NCI-H2081 treated with DMSO at 0.1 percent for 48 hours (cell line): ENCODE results near the gene KRABD2.
A peak's percentile ranks its signal among the peaks of the same experiment; 100 is the strongest.
"Not testable (repeated sequence)": the region's sequence is repeated elsewhere in the genome, so short reads cannot be mapped to it uniquely, and the experiment has no call there.

Experiments used
- DNase-seq: peaks from one replicate; lab custom pipeline; 2025; lab: John Stamatoyannopoulos, UW

The KRABD2 gene

DNA sequence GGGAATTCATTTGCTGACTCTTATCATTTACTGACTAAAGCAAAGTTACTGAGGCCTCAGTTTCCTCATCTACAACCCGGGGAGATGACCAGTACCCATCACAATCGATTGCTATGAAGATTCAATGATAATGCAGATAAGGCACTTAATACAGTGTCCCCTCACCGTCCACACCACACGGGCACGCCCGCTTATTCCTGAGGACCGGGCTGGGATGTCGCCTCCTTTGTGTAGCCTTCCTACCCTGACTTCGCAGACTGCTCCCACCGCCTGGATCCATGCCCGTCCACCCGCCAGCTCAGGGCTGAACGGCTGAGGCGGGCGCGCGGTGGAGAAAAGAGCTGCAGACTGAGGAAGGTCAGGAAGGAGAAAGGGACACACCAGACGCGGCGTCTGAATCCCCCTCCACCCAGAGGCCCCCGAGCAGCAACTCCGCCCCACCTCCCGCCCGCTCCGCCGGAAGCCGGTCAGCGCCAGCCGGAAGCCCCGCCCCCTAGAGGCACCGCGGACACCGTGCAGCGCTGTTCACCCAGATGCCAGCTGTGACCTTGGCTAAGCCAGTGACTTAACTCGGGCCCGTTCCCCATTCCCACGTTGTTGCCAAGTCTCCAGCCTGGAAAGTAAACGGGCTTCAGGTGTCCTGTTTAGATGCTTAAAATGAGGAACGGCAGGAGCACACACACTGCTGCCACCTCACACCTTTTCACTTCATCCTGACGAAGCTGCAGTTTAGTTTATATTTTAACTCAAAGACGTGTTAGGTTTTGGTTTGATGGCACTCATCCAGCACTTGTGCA, at the start of gene KRABD2:
Gene KRABD2 (minus strand): TSS at position 434 of the 797 bp plus-strand sequence.
- DNase-seq = peak; percentile 54

DNA sequence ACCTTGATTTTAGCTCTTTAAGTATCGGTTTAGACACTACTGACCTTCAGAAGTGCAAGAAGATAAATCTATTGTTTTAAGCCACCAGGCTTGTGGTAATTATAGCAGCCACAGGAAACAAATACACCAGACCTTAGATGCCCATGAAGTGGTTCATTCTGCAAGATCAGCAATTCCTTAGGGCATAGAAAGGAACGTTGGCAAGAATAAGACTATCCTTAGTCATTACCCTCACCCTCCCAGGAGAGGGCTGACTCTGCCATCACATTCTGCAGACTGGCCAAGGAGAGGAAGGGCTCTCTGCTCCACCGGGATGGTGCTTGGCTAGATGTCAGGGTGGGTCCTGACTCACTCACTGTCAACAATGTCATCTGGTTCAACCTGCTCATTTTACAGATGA, 45.1 kb upstream of the KRABD2 start:
- no peak for DNase-seq

DNA sequence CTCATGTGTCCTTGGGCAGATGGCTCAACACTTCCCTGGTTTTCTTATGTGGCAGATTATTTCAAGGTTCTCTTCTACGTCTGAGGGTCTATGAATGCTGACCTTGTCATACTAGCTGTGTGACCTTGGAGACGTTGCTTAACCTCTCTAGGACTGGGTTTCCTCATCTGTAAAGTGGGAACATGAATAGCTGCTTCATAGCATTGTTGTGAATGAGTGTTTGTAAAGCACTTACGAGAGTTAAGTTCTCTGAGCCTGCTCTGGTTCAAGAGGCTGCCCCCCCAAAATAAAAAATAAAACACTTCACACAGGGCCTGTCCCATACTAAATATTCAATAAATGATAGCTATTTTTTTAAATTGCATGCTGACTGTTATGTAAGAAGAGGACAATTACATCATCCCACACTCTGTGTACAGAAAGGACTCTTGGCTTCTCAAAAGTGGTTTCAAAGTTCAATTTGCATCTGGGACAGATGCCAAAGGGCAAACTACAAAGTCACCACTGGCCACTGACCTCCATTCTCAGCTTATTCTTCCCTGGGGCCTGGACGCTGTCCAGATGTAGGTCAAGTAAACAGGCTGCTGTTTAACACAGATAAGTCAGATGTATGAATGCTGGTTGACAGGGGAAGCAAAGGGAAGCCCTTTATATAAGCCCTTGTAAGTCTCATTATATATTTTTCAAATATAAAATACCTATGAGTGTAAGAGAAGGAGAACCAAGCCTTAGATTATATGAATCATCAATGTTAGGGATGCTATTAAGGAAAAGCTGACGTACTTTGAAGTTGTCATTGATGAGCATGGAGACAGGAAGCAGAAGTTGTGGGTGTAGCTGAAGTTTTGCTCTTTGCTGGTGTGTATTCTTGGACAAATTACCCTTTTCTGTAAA, 43.8 kb upstream of the KRABD2 start:
- DNase-seq = no peak

DNA sequence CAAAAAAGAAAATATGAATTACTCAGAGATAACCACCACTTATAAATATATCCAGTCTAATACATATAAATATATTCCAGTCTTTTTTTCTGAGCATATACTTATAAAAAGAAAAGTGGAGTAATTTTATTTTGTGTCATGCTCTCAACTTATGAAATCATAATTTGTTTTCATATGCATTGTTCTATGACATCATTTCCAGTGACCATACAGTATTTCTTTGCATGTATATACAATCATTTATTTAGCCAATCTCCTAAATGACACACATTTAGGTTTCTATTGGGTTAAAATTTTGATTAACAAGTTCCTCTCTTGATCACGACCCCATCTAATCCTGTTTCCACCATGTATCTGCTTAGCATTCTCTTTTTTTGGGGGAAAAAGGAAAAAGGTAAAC, 42.8 kb upstream of the KRABD2 start:
- no peak for DNase-seq

DNA sequence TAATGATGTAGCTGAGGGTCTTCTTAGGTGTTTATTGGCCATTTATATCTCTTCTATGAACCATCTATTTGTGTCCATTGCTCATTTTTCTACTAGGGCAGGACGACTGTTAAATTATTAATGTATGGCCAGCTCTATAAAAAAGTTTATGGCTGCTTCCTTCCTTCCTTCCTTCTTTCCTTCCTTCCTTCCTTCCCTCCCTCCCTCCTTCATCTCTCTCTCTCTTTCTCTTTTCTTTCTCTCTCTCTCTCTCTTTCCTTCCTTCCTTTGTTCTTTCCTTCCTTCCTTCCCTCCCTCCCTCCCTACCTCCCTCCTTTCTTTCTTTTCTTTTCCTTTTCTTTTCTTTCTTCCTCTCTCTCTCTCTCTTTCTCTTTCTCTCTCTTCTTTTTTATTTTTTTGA, 42.0 kb upstream of the KRABD2 start:
- no peak for DNase-seq

DNA sequence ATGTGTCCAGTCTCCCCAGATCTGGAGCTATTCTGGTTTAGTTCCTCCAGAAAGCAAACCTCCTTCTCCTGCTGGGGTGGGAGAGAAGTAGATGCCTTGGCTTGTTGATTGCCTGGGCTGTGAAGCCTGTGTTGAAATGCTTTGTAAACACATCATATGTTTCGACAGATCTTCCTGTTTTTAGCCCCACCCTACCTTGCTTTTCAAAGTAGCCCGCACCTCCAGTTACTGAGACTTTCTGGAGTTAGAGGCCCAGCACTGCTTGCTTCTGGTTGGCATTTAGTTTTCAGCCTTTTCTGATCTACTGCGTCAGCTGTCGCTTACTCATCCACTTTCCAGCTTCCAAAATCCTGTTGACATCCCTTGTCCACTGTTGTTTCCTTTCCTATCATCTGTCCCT, 41.3 kb upstream of the KRABD2 start:
- no peak for DNase-seq

DNA sequence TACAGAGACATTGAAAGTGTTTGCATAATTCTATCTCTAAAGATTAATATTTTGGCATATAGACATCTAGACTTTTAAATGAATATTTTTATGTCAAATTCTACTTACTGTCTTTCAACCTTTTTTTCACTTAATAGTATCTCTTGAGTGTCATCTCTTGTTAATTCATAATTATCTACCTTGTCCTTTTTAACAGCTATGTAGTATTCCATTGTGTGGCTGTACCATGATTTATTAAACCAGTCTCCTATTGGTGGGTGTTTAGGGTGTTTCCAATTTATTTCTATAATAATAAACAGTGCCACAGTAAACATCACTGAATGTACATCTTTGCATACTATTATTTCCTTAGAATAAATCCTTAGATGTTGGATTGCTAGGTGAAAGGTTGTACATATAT, 37.4 kb upstream of the KRABD2 start:
- DNase-seq = no peak

DNA sequence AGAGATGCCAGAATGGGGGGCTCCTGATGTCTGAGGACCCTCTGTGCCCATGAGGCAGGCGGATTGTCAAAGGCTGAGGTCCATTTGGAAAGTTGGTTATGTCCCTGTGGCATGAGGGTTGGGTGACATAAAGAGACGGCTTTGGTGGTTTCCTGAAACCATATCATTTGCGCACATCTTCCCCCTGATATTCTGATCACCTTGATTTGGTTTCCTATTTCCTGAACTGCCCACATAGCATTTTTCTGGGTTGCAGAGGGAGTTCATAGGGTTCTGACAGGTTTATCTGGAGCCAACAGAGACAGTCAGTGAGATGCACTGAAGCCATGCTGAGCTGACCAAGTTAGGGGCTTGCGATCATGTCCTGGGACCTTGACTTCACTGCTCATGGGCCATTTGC, 36.8 kb upstream of the KRABD2 start:
- DNase-seq = no peak

DNA sequence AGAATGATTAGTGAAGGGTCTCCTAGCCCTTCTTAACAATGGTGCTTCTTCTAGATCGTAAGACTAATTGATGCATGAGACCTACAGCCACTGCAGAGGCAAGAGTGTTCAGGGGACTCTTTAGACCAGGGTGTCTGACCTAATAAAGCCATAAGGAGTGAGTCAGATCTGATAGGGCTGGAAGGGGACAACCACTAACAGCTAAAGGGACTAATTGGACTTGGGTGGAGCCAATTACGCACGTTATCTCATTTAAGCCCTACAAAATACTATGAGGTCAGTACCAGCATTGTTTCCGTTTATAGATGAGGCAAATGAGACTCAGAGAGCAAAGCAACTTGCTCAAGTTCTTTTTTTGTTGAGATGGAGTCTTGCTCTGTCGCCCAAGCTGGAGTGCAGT, 35.6 kb upstream of the KRABD2 start:
- no peak for DNase-seq

DNA sequence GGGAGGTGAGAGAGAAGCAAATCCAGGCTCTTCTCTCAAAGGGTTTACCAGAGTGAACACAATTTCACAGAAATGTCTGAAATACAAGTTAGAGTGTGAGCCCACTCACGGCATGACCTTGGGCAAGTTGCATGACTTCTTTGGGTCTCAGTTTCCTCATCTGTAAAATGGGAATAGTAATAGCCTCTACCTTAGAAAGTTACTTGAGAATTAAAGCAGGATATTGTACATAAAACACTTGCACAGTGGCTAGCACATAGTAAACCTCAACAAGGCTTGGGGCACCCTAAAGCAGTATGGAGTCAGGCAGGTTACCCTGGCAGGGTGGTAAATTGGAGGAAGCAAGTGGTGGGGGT, 34.4 kb upstream of the KRABD2 start:
- no peak for DNase-seq

DNA sequence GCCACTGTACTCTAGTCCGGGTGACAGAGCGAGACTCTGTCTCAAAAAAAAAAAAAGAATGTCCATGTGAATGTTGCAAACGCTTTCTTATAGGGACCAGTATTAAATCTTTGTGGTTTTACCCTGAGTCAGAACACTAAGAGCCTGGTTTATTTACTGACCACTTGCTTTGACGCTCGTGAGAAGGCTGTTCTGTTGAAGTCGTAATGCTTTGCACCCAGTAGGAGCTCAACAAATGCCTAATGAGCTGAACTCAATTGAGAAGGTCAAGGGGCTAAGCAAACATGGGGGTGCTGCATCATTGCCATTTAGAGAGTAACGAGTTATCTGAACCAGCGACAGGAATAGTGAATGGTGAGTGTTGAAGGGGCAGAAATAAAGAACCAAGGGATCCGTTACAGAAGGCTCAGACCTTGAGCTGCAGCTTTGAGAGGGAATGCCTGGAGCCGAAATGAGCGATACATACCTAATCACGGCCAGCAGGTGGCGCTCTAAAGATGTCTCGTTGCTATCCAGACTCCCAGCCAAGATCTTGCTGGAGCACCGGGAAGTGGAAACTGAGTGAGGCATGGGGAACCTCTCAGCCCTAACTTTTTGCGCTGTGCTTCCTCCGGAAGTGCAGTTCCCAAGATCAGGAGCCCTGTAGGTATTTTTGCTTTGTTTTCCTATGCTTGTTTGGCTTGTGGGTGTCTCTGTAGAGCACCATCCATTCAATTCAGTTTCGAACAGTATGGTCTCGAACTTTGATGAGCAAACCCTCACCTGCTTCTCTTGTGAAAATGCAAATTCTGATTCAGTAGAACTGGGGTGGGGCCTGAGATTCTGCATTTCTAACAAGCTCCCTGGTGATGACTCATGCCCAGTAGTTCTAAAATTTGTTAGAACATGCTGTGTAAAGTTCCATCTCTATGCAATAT, 33.7 kb upstream of the KRABD2 start:
- DNase-seq = peak; percentile 38

DNA sequence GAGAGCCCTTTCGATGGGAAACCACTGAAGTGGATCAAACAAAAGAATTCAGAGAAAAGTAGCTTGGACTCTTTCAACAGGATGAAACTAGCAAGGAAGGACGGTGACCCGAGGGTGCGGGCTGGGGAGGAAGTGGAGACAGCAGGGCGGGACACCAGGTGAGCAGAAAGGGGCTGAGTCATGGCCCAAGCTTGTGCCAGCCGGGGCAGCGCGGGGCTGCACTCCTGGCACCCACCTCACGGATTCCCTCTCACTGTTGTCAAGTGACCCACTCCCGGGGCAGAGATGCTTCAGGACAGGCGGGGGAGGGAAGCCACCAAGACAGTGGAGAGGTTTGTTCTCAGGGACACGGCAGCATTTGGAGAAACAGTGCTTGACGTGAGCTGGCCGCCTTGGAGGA, 31.9 kb upstream of the KRABD2 start:
- no peak for DNase-seq

DNA sequence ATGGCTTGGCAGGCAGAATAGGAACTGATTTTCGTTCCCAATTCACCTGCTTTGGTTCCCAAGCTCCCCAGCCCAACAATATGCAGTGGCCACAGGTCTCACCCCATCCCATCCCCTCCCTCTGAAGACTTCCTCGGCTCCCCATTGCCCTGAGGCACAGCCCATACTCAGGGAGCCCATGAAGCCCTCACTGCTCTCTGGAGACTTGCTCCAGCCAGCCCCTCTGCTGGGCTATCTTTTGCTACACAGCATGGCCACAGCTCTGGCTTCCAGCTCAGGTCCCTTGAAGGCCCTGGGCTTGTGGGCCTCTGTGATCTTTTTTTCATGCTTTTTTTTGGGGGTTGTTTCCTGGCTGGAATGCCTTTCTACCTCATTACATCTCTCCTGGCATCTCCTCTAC, 29.7 kb upstream of the KRABD2 start:
- DNase-seq = no peak

DNA sequence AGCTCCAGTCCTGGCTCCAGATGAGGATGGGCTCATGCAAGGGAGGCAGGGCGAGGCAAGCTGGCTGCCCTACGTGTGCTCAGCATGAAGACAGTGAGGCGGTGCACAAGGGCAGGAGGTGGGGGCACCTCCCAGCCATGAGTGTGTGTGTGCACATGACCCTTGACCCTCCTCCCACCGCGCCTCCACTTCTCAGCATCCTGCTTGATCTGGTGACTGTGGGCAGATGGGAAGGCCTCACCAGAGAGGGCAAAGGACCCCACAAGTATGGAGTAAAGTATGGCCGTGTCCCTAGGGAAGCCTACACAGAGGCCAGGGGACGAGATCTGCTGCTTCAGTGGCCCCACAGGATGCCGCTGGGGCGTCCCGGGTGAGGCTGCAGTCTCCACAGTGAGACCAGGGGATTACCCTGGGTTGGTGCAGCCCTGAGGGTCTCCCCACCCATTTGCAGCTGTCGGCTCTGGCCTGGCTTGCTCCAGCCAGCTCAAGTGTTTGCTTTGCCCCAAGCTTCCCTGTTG, 29.1 kb upstream of the KRABD2 start:
- no peak for DNase-seq

DNA sequence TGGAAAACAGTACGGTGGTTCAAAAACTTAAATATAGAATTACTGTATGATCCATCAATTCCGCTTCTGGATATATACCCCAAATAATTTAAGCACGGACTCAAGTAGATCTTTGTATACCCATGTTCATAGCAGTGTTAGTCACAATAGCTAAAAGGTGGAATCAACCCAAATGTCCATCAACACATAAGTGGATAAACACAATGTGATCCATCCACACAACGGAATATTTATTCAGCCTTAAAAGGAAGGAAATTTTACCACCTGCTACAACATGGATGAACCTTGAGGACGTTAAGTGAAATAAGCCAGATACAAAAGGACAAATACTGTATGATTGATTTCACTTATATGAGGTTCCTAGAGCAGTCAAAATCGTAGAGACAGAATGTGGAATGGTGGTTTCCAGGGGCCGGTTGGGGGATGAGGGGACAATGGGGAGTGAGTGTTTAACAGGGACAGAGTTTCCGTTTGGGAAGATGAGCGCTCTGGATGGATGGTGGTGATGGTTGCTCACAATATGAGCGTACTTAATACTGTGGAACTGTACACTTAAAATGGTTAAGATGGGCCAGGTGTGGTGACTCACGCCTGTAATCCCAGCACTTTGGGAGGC, 26.5 kb upstream of the KRABD2 start:
- no peak for DNase-seq

DNA sequence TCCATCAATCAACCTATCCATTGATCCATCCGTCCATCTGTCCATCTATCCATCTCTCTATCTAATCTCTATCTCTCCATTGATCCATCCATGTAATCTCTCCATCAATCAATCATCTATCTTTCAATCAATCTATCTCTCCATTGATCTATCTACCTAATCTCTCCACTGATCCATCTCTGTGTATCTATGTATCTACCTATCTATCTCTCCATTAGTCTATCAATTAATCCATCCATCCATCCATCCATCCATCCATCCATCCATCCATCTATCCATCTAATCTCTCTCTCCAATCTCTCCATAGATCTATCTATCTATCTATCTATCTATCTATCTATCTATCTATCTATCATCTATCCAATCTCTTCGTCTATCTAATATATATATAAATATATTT, 24.6 kb upstream of the KRABD2 start:
- DNase-seq = no peak

DNA sequence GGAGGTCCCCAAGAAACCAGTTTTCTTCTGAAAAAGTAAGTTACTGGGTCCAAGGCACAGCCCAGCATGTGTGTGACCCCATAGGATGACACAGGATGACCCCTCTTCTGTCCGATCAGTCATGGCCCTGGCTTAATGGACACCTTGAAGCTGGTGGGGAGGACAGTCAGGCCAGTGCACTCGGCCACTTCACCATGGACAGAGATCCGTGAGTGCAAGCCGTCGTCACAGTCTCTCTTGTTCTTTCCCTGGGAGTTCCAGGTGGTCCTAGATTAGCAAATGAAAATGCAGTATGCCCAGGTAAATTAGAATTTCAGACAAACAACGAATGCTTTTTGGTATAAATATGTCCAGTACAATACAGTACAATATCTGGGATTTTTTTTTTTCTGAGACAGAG, 22.5 kb upstream of the KRABD2 start:
- DNase-seq = no peak

DNA sequence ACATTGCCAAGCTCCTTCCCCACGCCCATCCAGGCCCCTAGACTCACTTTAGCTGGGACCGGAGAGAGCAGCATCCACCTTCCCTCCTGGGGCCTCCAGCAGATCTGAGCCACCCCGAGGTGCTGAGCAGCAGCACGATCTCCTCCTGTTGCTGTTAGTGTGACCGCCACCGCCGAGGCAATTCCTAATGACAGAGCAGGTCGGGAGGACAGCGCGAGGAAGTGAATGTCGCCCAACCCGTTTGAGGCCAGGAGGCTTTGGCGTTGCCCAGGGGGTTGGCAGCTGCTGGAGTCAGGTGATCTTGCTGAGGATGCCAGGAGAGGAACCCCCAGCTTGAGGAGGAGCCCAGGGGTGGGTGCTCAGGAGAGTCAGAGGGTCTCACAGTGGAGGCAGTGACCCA, 21.1 kb upstream of the KRABD2 start, which contains the start of gene RNF222:
Gene RNF222 (minus strand): TSS at position 192 of the 400 bp plus-strand sequence. CDS start 4,366 bp downstream, outside the sequence.
- DNase-seq = no peak

DNA sequence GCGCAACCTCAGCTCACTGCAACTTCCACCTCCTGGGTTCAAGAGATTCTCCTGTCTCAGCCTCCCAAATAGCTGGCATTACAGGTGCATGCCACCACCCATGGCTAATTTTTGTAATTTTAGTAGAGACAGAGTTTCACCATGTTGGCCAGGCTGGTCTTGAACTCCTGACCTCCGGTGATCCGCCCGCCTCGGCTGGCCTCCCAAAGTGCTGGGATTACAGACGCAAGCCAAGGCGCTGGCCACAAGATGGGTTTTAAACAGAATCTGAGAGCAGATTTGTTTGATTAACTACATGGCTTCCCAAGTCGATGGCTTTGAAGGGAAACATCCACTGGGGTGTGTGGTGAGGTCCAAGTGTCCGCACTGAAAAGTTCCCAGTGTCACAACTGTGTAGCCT, 18.0 kb upstream of the KRABD2 start:
- DNase-seq = not testable (repeated sequence)

DNA sequence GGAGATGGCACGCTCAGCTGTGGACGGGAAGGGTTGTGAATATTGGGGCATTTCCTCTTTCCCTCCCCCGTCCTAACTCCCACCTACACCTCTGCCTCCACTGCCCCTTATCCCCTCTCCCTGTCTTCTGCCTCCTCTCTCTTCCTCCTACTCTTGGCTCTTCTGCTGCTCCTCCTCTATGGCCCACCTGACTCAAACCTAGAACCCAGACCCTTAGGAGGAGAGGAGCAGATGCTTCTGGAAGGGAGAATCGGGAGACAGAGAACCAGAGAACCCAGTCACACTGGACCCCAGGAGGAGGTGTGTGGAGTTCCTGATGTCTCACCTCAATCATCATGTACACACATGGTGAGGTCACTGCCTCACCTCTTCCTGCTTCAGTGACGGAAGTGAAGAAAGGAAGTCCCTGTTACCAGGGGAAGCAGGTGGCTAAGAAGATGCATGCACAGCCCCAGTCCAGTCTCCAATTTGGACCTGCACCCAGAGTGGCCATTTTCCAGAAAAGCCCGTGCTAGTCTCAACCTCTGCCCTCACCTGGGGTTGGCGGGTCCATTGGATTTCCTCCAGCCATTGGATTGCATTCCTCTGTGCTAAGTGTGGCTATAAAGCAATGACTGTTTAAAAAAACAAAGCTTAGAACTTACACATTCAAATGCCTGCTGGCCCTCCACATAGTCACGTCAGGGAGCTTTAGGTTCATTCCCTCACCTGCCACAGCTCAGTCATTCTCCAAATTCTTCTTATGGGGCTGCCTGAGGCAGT, 17.1 kb upstream of the KRABD2 start:
- no peak for DNase-seq
